NT2/D1 (cell line): ENCODE results near the gene IFITM5.
"Not testable (repeated sequence)": the region's sequence is repeated elsewhere in the genome, so short reads cannot be mapped to it uniquely, and the experiment has no call there.

ENCODE experiments used
- DNase-seq: peaks from one replicate; pipeline ENCODE4 v3.0.0-alpha.2; 2011; ENCODE audit warnings: low read depth, low spot score
- H3K27me3 ChIP-seq: 2 replicates; pipeline ENCODE4 v1.6.0; 2011; ENCODE audit warnings: mild to moderate bottlenecking; ENCODE audit not compliant: insufficient read length, insufficient read depth
- H3K36me3 ChIP-seq: 2 replicates; pipeline ENCODE4 v1.6.1; 2011; ENCODE audit warnings: mild to moderate bottlenecking, low read length, mixed read lengths; ENCODE audit not compliant: insufficient read depth, insufficient read length
- H3K4me1 ChIP-seq: 2 replicates; pipeline ENCODE4 v1.5.1; 2011; ENCODE audit not compliant: insufficient read depth, insufficient read length
- H3K4me3 ChIP-seq: 2 replicates; pipeline ENCODE4 v1.5.1; 2011; ENCODE audit warnings: low read depth; ENCODE audit not compliant: insufficient read length
- H3K9ac ChIP-seq: 2 replicates; pipeline ENCODE4 v1.6.0; 2011; ENCODE audit warnings: low read depth; ENCODE audit not compliant: insufficient read length
- H3K9me3 ChIP-seq: 2 replicates; pipeline ENCODE4 v1.5.1; 2011; ENCODE audit warnings: mild to moderate bottlenecking, low read length; ENCODE audit not compliant: insufficient read depth
- SUZ12 ChIP-seq: IDR thresholded peaks from 2 replicates; pipeline ENCODE4 v1.6.1; 2011; ENCODE audit not compliant: insufficient read length, insufficient read depth; ENCODE audit errors: extremely low read depth
- YY1 ChIP-seq: IDR thresholded peaks from 2 replicates; pipeline ENCODE4 v1.6.1; 2011; ENCODE audit not compliant: insufficient read length, insufficient read depth
- ZNF274 ChIP-seq: IDR thresholded peaks from 2 replicates; pipeline ENCODE4 v1.6.1; 2011; ENCODE audit warnings: mild to moderate bottlenecking, low read depth, low read length

The IFITM5 gene

GRCh38 chr11:330694-331357 lies 31.5 kb upstream of the IFITM5 start:
- TF ChIP-seq SUZ12 (no peak), YY1 (no peak), ZNF274 (no peak)
- Histone ChIP-seq H3K9me3 (peaks cover 29% of the 10 kb centered on the region), H3K4me1 (peaks cover 21% of the 10 kb centered on the region), H3K27me3 (no peaks in the 10 kb centered on the region), H3K9ac (no peak overlapping the region), H3K4me3 (no peak overlapping the region), H3K36me3 (no peaks in the 10 kb centered on the region)
- DNase-seq: no peak

- Histone ChIP-seq H3K27me3 (no peaks in the 10 kb centered on the region), H3K4me3 (no peak overlapping the region), H3K9me3 (peaks cover 29% of the 10 kb centered on the region), H3K36me3 (no peaks in the 10 kb centered on the region), H3K4me1 (peaks cover 16% of the 10 kb centered on the region), H3K9ac (no peak overlapping the region)
- no peak for DNase-seq
- TF ChIP-seq ZNF274 (no peak), YY1 (no peak), SUZ12 (no peak)
Observed at GRCh38 chr11:330307-330693, 31.0 kb upstream of the IFITM5 start.

GRCh38 chr11:329886-330253 lies 30.5 kb upstream of the IFITM5 start:
- no peaks in the 10 kb centered on the region for H3K36me3 ChIP-seq
- no peak overlapping the region for H3K4me3 ChIP-seq
- no peak for TF ChIP-seq SUZ12
- TF ChIP-seq ZNF274: no peak
- no peak for TF ChIP-seq YY1
- peaks cover 29% of the 10 kb centered on the region for H3K9me3 ChIP-seq
- DNase-seq: no peak
- H3K9ac ChIP-seq: no peak overlapping the region
- peaks cover 16% of the 10 kb centered on the region for H3K4me1 ChIP-seq
- H3K27me3 ChIP-seq: no peaks in the 10 kb centered on the region

- H3K4me3 ChIP-seq, DNase-seq, H3K27me3 ChIP-seq, H3K36me3 ChIP-seq, H3K9ac ChIP-seq: not testable (repeated sequence)
- peaks cover 29% of the 10 kb centered on the region for H3K9me3 ChIP-seq
- peaks cover 16% of the 10 kb centered on the region for H3K4me1 ChIP-seq
Observed at GRCh38 chr11:328516-329100, 29.3 kb upstream of the IFITM5 start.

GRCh38 chr11:328012-328411 lies 28.7 kb upstream of the IFITM5 start:
- H3K27me3 ChIP-seq: no peaks in the 10 kb centered on the region
- no peaks in the 10 kb centered on the region for H3K36me3 ChIP-seq
- TF ChIP-seq SUZ12 (no peak), YY1 (no peak), ZNF274 (no peak)
- DNase-seq: no peak
- H3K9me3 ChIP-seq: peaks cover 24% of the 10 kb centered on the region
- H3K4me1 ChIP-seq: peaks cover 13% of the 10 kb centered on the region
- H3K9ac ChIP-seq: no peak overlapping the region
- H3K4me3 ChIP-seq: no peak overlapping the region

GRCh38 chr11:327581-327923 lies 28.2 kb upstream of the IFITM5 start:
- H3K4me1 ChIP-seq: peaks cover 11% of the 10 kb centered on the region
- H3K9ac ChIP-seq: no peak overlapping the region
- no peak for TF ChIP-seq YY1
- no peak overlapping the region for H3K4me3 ChIP-seq
- H3K27me3 ChIP-seq: no peaks in the 10 kb centered on the region
- no peak for DNase-seq
- no peaks in the 10 kb centered on the region for H3K36me3 ChIP-seq
- peaks cover 19% of the 10 kb centered on the region for H3K9me3 ChIP-seq

GRCh38 chr11:326842-327580 lies 27.7 kb upstream of the IFITM5 start:
- TF ChIP-seq SUZ12: no peak
- TF ChIP-seq YY1: no peak
- no peak for TF ChIP-seq ZNF274
- Histone ChIP-seq H3K4me3 (no peak overlapping the region), H3K9me3 (peaks cover 14% of the 10 kb centered on the region; the same call in 1 of the 2 replicates), H3K9ac (peak overlapping the region; percentile 26), H3K4me1 (peaks cover 11% of the 10 kb centered on the region), H3K36me3 (no peaks in the 10 kb centered on the region), H3K27me3 (no peaks in the 10 kb centered on the region)
- no peak for DNase-seq

GRCh38 chr11:326592-326841 lies 27.2 kb upstream of the IFITM5 start:
- Histone ChIP-seq H3K4me3 (no peak overlapping the region), H3K9ac (peak overlapping the region; percentile 8), H3K9me3 (peaks cover 9% of the 10 kb centered on the region; the same call in 1 of the 2 replicates), H3K27me3 (no peaks in the 10 kb centered on the region), H3K4me1 (peaks cover 11% of the 10 kb centered on the region), H3K36me3 (no peaks in the 10 kb centered on the region)
- DNase-seq: no peak
- TF ChIP-seq YY1 (no peak), ZNF274 (no peak), SUZ12 (no peak)
